ENCODE measurements around the gene ZCCHC14. TPM values are rescaled to one million over a fixed set of nuclear protein-coding genes. Genes with fewer than 3 reads are reported as not detected.

Gene ZCCHC14
- total and polyA plus RNA-seq, 5 donors from 2014 or later: 1.6 to 33.7 (median 2.1) TPM

DNA sequence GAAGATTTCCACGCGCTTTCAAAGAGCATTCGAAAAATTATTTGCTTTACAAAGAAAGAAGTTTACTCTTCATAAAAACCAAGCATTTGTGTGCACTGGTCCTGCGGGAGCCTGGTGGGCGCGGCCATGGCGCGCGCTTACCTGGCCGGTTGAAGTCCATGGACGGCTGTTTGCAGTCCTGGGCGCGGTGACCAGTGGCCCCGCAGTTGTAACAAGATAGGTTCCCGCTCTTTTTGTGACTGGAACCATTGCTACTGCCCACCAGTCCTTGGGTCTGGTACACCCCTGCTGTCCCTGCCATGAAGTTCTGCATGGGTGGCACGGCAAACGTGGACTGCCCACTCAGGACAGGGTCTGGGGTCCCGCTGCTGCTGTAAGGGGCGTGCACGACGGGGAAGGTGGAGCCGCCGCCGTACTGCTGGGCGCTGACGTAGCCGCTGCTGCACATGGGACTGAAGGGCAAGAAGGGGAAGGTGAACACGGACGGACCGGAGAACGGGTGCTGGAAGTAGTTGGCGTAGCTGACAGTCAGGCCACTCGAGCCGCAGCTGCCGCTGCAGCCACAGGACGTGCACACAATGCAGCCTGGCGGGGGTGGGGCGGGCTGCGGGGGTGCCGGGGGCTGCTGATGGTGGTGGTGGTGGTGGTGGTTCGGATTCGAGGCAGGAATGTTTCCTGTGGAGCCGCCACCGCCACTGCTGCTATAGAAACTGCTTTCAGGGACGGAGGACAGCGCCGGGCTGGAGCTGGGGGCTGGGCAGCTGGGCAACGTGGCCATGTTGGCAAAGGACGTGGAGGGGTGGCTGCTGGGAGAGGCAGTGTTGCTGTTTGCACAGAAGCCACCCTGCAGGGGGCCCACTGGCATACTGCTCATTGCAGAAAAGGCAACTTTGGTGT, 81.2 kb downstream of the ZCCHC14 start:
- no peaks in the 10 kb centered on the region for H3K27me3 ChIP-seq (ENCODE audit: control insufficient read depth, insufficient read depth, low read length)
- Mint-ChIP-seq H3K36me3 (peaks cover 26% of the 10 kb centered on the region), H3K27me3 (no peaks in the 10 kb centered on the region), H3K4me3 (no peak overlapping the region), H3K9me3 (no peaks in the 10 kb centered on the region), H3K4me1 (peaks cover 0 to 4% (median under 1%) of the 10 kb centered on the region in 4 donors), H3K27ac (no peak overlapping the region)
- DNase-seq (no peak), ATAC-seq (ENCODE audit: low read depth in 2 of 2) (no peak)
- no peaks in the 10 kb centered on the region for H3K9me3 ChIP-seq (ENCODE audit: control insufficient read depth in 2 of 2, low read length in 2 of 2)
- H3K27ac ChIP-seq (ENCODE audit: insufficient read depth, low read length, poor library complexity, severe bottlenecking): no peak overlapping the region
- no peaks in the 10 kb centered on the region for H3K4me1 ChIP-seq (ENCODE audit: control insufficient read depth, insufficient read depth, low read length, poor library complexity, severe bottlenecking)
- H3K36me3 ChIP-seq (ENCODE audit: control insufficient read depth, insufficient read depth, low read length): peaks cover 68% of the 10 kb centered on the region
- H3K4me3 ChIP-seq (ENCODE audit: low read depth, low read length): no peak overlapping the region

DNA sequence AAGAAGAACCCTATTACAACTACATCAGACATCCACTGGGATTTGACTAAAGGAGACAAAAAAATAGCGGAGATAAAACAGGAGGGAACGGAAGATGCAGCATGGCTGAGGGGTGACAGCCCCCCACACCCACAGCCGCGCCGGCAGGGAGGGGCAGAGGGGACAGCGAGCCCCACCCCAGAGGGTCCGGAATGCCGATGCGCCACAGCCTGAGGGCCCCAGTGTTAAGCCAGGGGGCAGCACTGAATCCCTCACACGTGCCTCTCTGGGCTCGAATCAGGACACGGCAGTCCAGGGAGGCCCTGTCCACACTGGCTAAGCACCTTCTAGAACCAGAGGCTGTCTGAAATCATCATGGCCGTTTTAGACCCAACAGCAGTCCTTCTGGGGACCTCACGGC, 81.9 kb downstream of the ZCCHC14 start:
- H3K9me3 ChIP-seq (ENCODE audit: control insufficient read depth in 2 of 2, low read length in 2 of 2): no peaks in the 10 kb centered on the region
- no peaks in the 10 kb centered on the region for H3K27me3 Mint-ChIP-seq
- no peaks in the 10 kb centered on the region for H3K4me1 ChIP-seq (ENCODE audit: control insufficient read depth, insufficient read depth, low read length, poor library complexity, severe bottlenecking)
- DNase-seq (no peak), ATAC-seq (ENCODE audit: low read depth in 2 of 2) (no peak)
- no peak overlapping the region for H3K27ac ChIP-seq (ENCODE audit: insufficient read depth, low read length, poor library complexity, severe bottlenecking)
- H3K4me1 Mint-ChIP-seq: peaks cover 0 to 4% (median under 1%) of the 10 kb centered on the region in 4 donors
- no peak overlapping the region for H3K4me3 Mint-ChIP-seq
- H3K36me3 Mint-ChIP-seq: peaks cover 28% of the 10 kb centered on the region
- no peaks in the 10 kb centered on the region for H3K27me3 ChIP-seq (ENCODE audit: control insufficient read depth, insufficient read depth, low read length)
- H3K36me3 ChIP-seq (ENCODE audit: control insufficient read depth, insufficient read depth, low read length): peaks cover 70% of the 10 kb centered on the region
- H3K4me3 ChIP-seq (ENCODE audit: low read depth, low read length): no peak overlapping the region
- H3K9me3 Mint-ChIP-seq: no peaks in the 10 kb centered on the region
- no peak overlapping the region for H3K27ac Mint-ChIP-seq

DNA sequence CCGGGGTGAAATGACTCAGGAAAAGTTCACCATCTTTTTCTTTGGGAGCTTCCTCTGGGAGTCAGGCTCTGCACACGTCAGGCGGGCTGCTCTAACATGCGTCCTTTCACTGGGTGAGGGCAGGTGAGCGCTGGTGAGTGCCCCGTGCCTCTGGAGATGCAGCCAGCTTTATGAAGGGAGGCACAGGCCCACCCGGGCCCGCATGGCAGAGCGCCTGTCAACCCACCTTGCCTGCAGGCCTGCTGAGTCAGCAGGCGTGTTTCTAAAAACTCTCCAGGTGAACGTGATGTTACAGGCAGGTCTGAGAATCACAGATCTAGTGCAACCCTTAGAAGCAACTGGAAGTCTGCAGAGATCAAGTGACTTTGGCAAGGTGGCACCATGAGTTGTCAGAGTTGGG, 82.3 kb downstream of the ZCCHC14 start:
- no peaks in the 10 kb centered on the region for H3K9me3 Mint-ChIP-seq
- no peaks in the 10 kb centered on the region for H3K27me3 ChIP-seq (ENCODE audit: control insufficient read depth, insufficient read depth, low read length)
- H3K4me1 ChIP-seq (ENCODE audit: control insufficient read depth, insufficient read depth, low read length, poor library complexity, severe bottlenecking): no peaks in the 10 kb centered on the region
- DNase-seq (no peak), ATAC-seq (ENCODE audit: low read depth in 2 of 2) (no peak)
- no peaks in the 10 kb centered on the region for H3K9me3 ChIP-seq (ENCODE audit: control insufficient read depth in 2 of 2, low read length in 2 of 2)
- H3K36me3 ChIP-seq (ENCODE audit: control insufficient read depth, insufficient read depth, low read length): peaks cover 71% of the 10 kb centered on the region
- H3K27ac ChIP-seq (ENCODE audit: insufficient read depth, low read length, poor library complexity, severe bottlenecking): no peak overlapping the region
- H3K4me3 Mint-ChIP-seq: no peak overlapping the region
- no peak overlapping the region for H3K4me3 ChIP-seq (ENCODE audit: low read depth, low read length)
- H3K27ac Mint-ChIP-seq: no peak overlapping the region
- no peaks in the 10 kb centered on the region for H3K27me3 Mint-ChIP-seq
- peaks cover 31% of the 10 kb centered on the region for H3K36me3 Mint-ChIP-seq
- H3K4me1 Mint-ChIP-seq: peaks cover 0 to 4% (median under 1%) of the 10 kb centered on the region in 4 donors

DNA sequence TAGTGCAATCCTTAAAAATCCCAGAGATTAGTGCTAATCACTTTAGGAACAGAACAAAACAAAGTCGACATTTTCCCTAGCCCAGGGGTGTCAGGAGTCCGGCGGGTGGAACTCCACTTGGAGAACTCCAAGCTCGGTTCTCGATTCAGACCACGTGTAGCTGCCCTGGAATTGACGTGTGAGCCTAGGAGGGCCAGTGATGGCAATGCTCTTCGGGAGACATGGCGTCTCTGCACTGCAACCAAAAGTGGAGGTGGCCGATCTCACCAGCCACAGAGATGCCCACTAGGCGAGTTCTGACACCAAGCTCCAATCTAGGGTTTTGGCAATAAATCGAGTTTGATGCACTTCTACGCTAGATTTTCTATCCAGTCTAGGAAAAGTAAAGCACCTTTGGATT, 83.0 kb downstream of the ZCCHC14 start:
- Mint-ChIP-seq H3K27ac (no peak overlapping the region), H3K36me3 (peaks cover 26% of the 10 kb centered on the region), H3K9me3 (no peaks in the 10 kb centered on the region), H3K4me1 (peaks cover 0 to 4% (median under 1%) of the 10 kb centered on the region in 4 donors), H3K27me3 (no peaks in the 10 kb centered on the region), H3K4me3 (no peak overlapping the region)
- Histone ChIP-seq H3K9me3 (ENCODE audit: control insufficient read depth in 2 of 2, low read length in 2 of 2) (no peaks in the 10 kb centered on the region), H3K4me3 (ENCODE audit: low read depth, low read length) (no peak overlapping the region), H3K27me3 (ENCODE audit: control insufficient read depth, insufficient read depth, low read length) (no peaks in the 10 kb centered on the region), H3K27ac (ENCODE audit: insufficient read depth, low read length, poor library complexity, severe bottlenecking) (no peak overlapping the region), H3K4me1 (ENCODE audit: control insufficient read depth, insufficient read depth, low read length, poor library complexity, severe bottlenecking) (no peaks in the 10 kb centered on the region), H3K36me3 (ENCODE audit: control insufficient read depth, insufficient read depth, low read length) (peaks cover 72% of the 10 kb centered on the region)
- DNase-seq (no peak), ATAC-seq (ENCODE audit: low read depth in 2 of 2) (no peak)

DNA sequence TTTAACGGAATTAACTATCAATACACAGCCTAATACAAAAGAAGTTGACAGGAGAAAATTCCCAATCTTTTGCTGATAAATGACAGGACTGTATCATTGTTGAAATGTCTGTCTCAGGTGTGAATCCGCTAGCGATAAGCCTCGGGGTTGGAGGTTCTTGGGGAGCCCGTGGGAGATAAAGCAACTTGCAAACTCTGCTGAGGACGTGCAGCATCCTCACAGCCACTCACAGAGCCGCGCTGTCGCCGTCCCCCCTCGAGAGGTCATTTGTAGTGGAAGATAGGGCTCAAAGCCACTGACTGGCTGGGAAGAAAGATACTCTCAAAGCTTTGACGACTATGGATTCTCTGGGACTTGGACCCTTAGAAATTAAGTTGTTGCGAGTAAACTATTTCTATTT, 83.7 kb downstream of the ZCCHC14 start:
- no peak for ATAC-seq (ENCODE audit: low read depth in 2 of 2)
- Histone ChIP-seq H3K4me1 (ENCODE audit: control insufficient read depth, insufficient read depth, low read length, poor library complexity, severe bottlenecking) (no peaks in the 10 kb centered on the region), H3K27ac (ENCODE audit: insufficient read depth, low read length, poor library complexity, severe bottlenecking) (no peak overlapping the region), H3K36me3 (ENCODE audit: control insufficient read depth, insufficient read depth, low read length) (peaks cover 78% of the 10 kb centered on the region), H3K27me3 (ENCODE audit: control insufficient read depth, insufficient read depth, low read length) (no peaks in the 10 kb centered on the region), H3K4me3 (ENCODE audit: low read depth, low read length) (no peak overlapping the region), H3K9me3 (ENCODE audit: control insufficient read depth in 2 of 2, low read length in 2 of 2) (no peaks in the 10 kb centered on the region)
- DNase-seq: no peak
- H3K27ac Mint-ChIP-seq: no peak overlapping the region
- H3K9me3 Mint-ChIP-seq: no peaks in the 10 kb centered on the region
- H3K27me3 Mint-ChIP-seq: no peaks in the 10 kb centered on the region
- H3K36me3 Mint-ChIP-seq: peaks cover 26% of the 10 kb centered on the region
- H3K4me3 Mint-ChIP-seq: no peak overlapping the region
- peaks cover 0 to 4% (median under 1%) of the 10 kb centered on the region in 4 donors for H3K4me1 Mint-ChIP-seq

DNA sequence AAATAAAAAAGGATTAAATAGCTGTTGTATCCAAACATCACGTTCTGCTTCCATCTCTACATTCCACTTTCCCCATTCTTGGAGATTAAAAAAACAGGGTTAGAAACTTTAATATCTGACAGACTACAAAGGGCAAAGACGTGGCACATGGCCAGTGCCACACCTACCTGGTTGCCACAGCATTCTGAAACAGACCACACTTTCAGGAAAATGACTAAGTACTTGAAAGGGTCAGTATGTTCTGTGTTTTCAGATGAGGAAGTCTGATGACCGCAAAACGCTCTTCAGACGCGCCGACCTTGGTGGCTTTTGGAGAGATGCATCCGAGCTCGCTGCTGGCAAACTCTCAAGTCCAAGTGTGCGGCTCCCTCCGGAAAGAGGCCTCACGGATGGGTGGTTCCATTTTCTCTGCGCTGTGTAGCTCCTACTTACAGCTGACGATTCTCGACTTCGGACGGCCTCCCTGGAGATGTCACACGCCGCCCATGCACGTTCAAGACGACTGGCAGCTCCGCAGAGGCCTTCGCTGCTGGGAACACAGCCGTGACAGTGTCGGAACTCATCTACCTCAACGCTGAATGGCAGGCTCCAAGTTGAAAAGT, 85.2 kb downstream of the ZCCHC14 start:
- H3K27ac Mint-ChIP-seq: peak overlapping the region in 1 of 3 donors; percentile 4
- no peak overlapping the region for H3K4me3 ChIP-seq (ENCODE audit: low read depth, low read length)
- ATAC-seq (ENCODE audit: low read depth in 2 of 2) (no peak), DNase-seq (no peak)
- no peaks in the 10 kb centered on the region for H3K4me1 ChIP-seq (ENCODE audit: control insufficient read depth, insufficient read depth, low read length, poor library complexity, severe bottlenecking)
- H3K27me3 Mint-ChIP-seq: no peaks in the 10 kb centered on the region
- peaks cover 84% of the 10 kb centered on the region for H3K36me3 ChIP-seq (ENCODE audit: control insufficient read depth, insufficient read depth, low read length)
- H3K9me3 ChIP-seq (ENCODE audit: control insufficient read depth in 2 of 2, low read length in 2 of 2): no peaks in the 10 kb centered on the region
- no peaks in the 10 kb centered on the region for H3K27me3 ChIP-seq (ENCODE audit: control insufficient read depth, insufficient read depth, low read length)
- no peak overlapping the region for H3K4me3 Mint-ChIP-seq
- peaks cover 0 to 4% (median under 1%) of the 10 kb centered on the region in 4 donors for H3K4me1 Mint-ChIP-seq
- peaks cover 22% of the 10 kb centered on the region for H3K36me3 Mint-ChIP-seq
- no peak overlapping the region for H3K27ac ChIP-seq (ENCODE audit: insufficient read depth, low read length, poor library complexity, severe bottlenecking)
- no peaks in the 10 kb centered on the region for H3K9me3 Mint-ChIP-seq

DNA sequence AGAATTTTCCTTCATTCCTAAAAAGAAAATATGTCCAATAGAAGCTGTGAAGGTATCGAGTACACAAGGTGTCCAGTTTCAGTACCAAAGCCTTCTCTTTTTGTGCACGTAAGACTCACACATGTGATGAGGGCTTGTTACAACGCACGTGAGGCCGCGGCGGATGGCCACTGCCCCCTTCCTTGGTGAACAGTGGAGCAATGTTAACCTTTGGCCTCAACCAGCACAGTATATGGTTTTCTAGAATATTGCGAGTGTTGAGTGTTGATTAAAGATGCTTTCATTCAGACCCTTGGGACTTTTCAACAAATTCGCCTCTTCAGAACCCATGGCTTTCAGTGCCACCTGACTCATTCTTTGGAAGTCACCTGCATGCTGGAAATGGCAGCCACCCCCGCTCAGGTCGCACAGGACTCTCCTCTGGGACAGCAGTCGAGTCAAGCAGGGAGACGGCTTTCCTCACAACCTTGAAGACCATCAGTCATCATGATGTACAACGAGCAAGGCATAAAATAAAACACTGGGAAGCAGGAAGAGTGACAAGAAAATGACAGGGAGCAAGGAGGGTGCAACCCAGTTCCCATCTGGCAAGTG, 86.2 kb downstream of the ZCCHC14 start:
- DNase-seq (no peak), ATAC-seq (ENCODE audit: low read depth in 2 of 2) (no peak)
- Histone ChIP-seq H3K9me3 (ENCODE audit: control insufficient read depth in 2 of 2, low read length in 2 of 2) (no peaks in the 10 kb centered on the region), H3K27ac (ENCODE audit: insufficient read depth, low read length, poor library complexity, severe bottlenecking) (no peak overlapping the region), H3K27me3 (ENCODE audit: control insufficient read depth, insufficient read depth, low read length) (no peaks in the 10 kb centered on the region), H3K4me3 (ENCODE audit: low read depth, low read length) (no peak overlapping the region), H3K36me3 (ENCODE audit: control insufficient read depth, insufficient read depth, low read length) (peaks cover 83% of the 10 kb centered on the region), H3K4me1 (ENCODE audit: control insufficient read depth, insufficient read depth, low read length, poor library complexity, severe bottlenecking) (no peaks in the 10 kb centered on the region)
- no peak overlapping the region for H3K4me3 Mint-ChIP-seq
- H3K36me3 Mint-ChIP-seq: peaks cover 22% of the 10 kb centered on the region
- H3K27me3 Mint-ChIP-seq: no peaks in the 10 kb centered on the region
- no peaks in the 10 kb centered on the region for H3K9me3 Mint-ChIP-seq
- H3K4me1 Mint-ChIP-seq: peaks cover 0 to 4% (median under 1%) of the 10 kb centered on the region in 4 donors
- no peak overlapping the region for H3K27ac Mint-ChIP-seq
